Tibial artery (tissue), 4 donors: ENCODE results near the gene PHF1.

Experiments
- DNase-seq, 2 donors: peaks; one replicate each; pipeline ENCODE4 v3.0.0-alpha.2; 2019
- H3K27ac ChIP-seq, 2 donors: fragments of 200-600 bp; sonication (generic) in 1 of 2; 1 replicate in 1 of 2; 2 replicates in 1 of 2; pipeline ENCODE4 v1.5.1; 2018 to 2019; ENCODE audit warnings: mild to moderate bottlenecking in 1 of 2
- H3K27me3 ChIP-seq, 2 donors: fragments of 200-600 bp; sonication (generic) in 1 of 2; one replicate each; pipeline versions ENCODE4 v1.5.1 to v1.6.0; 2016 to 2019
- H3K36me3 ChIP-seq, 3 donors: fragments of 200-600 bp; sonication (generic) in 2 of 3; one replicate each; pipeline ENCODE4 v1.5.1; 2016 to 2019; ENCODE audit warnings: mild to moderate bottlenecking in 2 of 3
- H3K4me1 ChIP-seq, 4 donors: fragments of 200-600 bp; sonication (generic) in 2 of 4; 1 replicate in 3 of 4; 2 replicates in 1 of 4; pipeline ENCODE4 v1.5.1; 2016 to 2019
- H3K4me3 ChIP-seq, 2 donors: fragments of 200-600 bp; sonication (generic) in 1 of 2; 1 replicate in 1 of 2; 2 replicates in 1 of 2; pipeline ENCODE4 v1.5.1; 2018 to 2019; ENCODE audit warnings: mild to moderate bottlenecking in 2 of 2
- H3K9me3 ChIP-seq, 3 donors: fragments of 200-600 bp; sonication (generic) in 1 of 3; one replicate each; pipeline ENCODE4 v1.5.1; 2016 to 2019
- CTCF ChIP-seq, 2 experiments: fragments of 200-600 bp in 1 of 2; fragments of 450-650 bp in 1 of 2; IDR thresholded peaks; one replicate each; pipeline ENCODE4 v1.5.1; 2017 to 2019; ENCODE audit warnings: antibody characterized with exemption in 2 of 2, mild to moderate bottlenecking in 1 of 2, moderate library complexity in 1 of 2
- intact Hi-C: fragments of 100-400 bp; cut with DNase I; formaldehyde crosslinking; loops from one replicate; pipeline ENCODE4 v1.15.0; 2023; ENCODE audit warnings: low total_unique reads

The PHF1 gene

GRCh38 chr6:33437666-33438065 is 26.9 kb downstream of the PHF1 start:
- Histone ChIP-seq H3K27me3 (no peaks in the 10 kb centered on the region), H3K4me1 (peaks cover 0 to 14% (median 11%) of the 10 kb centered on the region in 4 donors), H3K4me3 (no peak overlapping the region), H3K36me3 (peaks cover 33 to 77% (median 54%) of the 10 kb centered on the region in 3 donors), H3K27ac (no peak overlapping the region), H3K9me3 (no peaks in the 10 kb centered on the region)
- TF ChIP-seq CTCF (IDR thresholded peaks at IDR 0.05), result no peak
- no peak for DNase-seq
- intact Hi-C loops, result no loop called here

GRCh38 chr6:33438978-33439594 is 28.3 kb downstream of the PHF1 start:
- intact Hi-C loops, result no loop called here
- H3K4me1 ChIP-seq, result peaks cover 0 to 2% (median 0%) of the 10 kb centered on the region in 4 donors
- no peaks in the 10 kb centered on the region for H3K27me3 ChIP-seq
- H3K4me3 ChIP-seq, result no peak overlapping the region
- no peak for DNase-seq
- H3K36me3 ChIP-seq, result peaks cover 45 to 82% (median 68%) of the 10 kb centered on the region in 3 donors
- H3K9me3 ChIP-seq, result no peaks in the 10 kb centered on the region
- TF ChIP-seq CTCF (IDR thresholded peaks at IDR 0.05), result no peak
- H3K27ac ChIP-seq, result no peak overlapping the region

- H3K27ac ChIP-seq, result no peak overlapping the region
- no peak overlapping the region for H3K4me3 ChIP-seq
- intact Hi-C loops, result no loop called here
- TF ChIP-seq CTCF (IDR thresholded peaks at IDR 0.05), result no peak
- no peak for DNase-seq
- no peaks in the 10 kb centered on the region for H3K27me3 ChIP-seq
- no peaks in the 10 kb centered on the region for H3K4me1 ChIP-seq
- H3K9me3 ChIP-seq, result no peaks in the 10 kb centered on the region
- peaks cover 45 to 90% (median 69%) of the 10 kb centered on the region in 3 donors for H3K36me3 ChIP-seq
Measured at GRCh38 chr6:33439956-33440648, 29.3 kb downstream of the PHF1 start.

GRCh38 chr6:33440649-33441309 is 30.0 kb downstream of the PHF1 start:
- no peaks in the 10 kb centered on the region for H3K27me3 ChIP-seq
- H3K9me3 ChIP-seq, result no peaks in the 10 kb centered on the region
- H3K4me3 ChIP-seq, result no peak overlapping the region
- TF ChIP-seq CTCF (IDR thresholded peaks at IDR 0.05), result no peak
- peaks cover 43 to 86% (median 65%) of the 10 kb centered on the region in 3 donors for H3K36me3 ChIP-seq
- DNase-seq, result peak in 1 of 2 donors; percentile 61
- intact Hi-C loops, result no loop called here
- no peak overlapping the region for H3K27ac ChIP-seq
- no peaks in the 10 kb centered on the region for H3K4me1 ChIP-seq

- H3K4me3 ChIP-seq, result no peak overlapping the region
- TF ChIP-seq CTCF (IDR thresholded peaks at IDR 0.05), result no peak
- H3K27ac ChIP-seq, result no peak overlapping the region
- no peak for DNase-seq
- H3K4me1 ChIP-seq, result no peaks in the 10 kb centered on the region
- H3K27me3 ChIP-seq, result no peaks in the 10 kb centered on the region
- intact Hi-C loops, result no loop called here
- H3K36me3 ChIP-seq, result peaks cover 36 to 86% (median 60%) of the 10 kb centered on the region in 3 donors
- no peaks in the 10 kb centered on the region for H3K9me3 ChIP-seq
Measured at GRCh38 chr6:33441457-33441856, 30.6 kb downstream of the PHF1 start.
